Sigmoid colon (tissue), 7 donors: ENCODE measurements around the gene NPTX1. TPM values are rescaled to one million over a fixed set of nuclear protein-coding genes. Genes with fewer than 3 reads are reported as not detected.

Experiments used
- DNase-seq: peaks from one replicate; pipeline ENCODE4 v3.0.0-alpha.2; 2019
- H3K27ac ChIP-seq, 4 donors: fragments of 200-600 bp; sonication (generic); one replicate each; pipeline ENCODE4 v1.5.1; 2016 to 2019; ENCODE audit warnings: mild to moderate bottlenecking in 1 of 4
- H3K27me3 ChIP-seq, 3 donors: fragments of 200-600 bp; sonication (generic); one replicate each; pipeline ENCODE4 v1.5.1; 2019; ENCODE audit warnings: mild to moderate bottlenecking in 1 of 3
- H3K36me3 ChIP-seq, 4 donors: fragments of 200-600 bp; sonication (generic); one replicate each; pipeline ENCODE4 v1.5.1; 2016 to 2019
- H3K4me1 ChIP-seq, 4 donors: fragments of 200-600 bp; sonication (generic); one replicate each; pipeline ENCODE4 v1.5.1; 2017 to 2019
- H3K4me3 ChIP-seq, 4 donors: fragments of 200-600 bp; sonication (generic); one replicate each; pipeline ENCODE4 v1.5.1; 2017 to 2019; ENCODE audit warnings: mild to moderate bottlenecking in 2 of 4, moderate library complexity in 1 of 4
- H3K9me3 ChIP-seq, 4 donors: fragments of 200-600 bp in 3 of 4; sonication (generic) in 3 of 4; one replicate each; pipeline versions ENCODE4 v1.5.1 to v1.6.1; 2013 to 2019
- CTCF ChIP-seq, 4 experiments: fragments of 450-650 bp in 3 of 4; fragments of 200-600 bp in 1 of 4; IDR thresholded peaks; one replicate each; pipeline ENCODE4 v1.5.1; 2016 to 2019; ENCODE audit warnings: antibody characterized with exemption in 4 of 4, mild to moderate bottlenecking in 3 of 4, moderate library complexity in 2 of 4
- EP300 ChIP-seq, 4 donors: sonication (generic); formaldehyde crosslinking; IDR thresholded peaks; one replicate each; pipeline ENCODE4 v1.6.1; 2017; ENCODE audit warnings: antibody characterized with exemption in 4 of 4
- POLR2A ChIP-seq, 2 donors: fragments of 450-650 bp; IDR thresholded peaks; one replicate each; pipeline ENCODE4 v1.6.1; 2016; ENCODE audit warnings: antibody characterized with exemption in 2 of 2, mild to moderate bottlenecking in 2 of 2, moderate library complexity in 2 of 2
- POLR2AphosphoS5 ChIP-seq, 4 donors: sonication (generic); formaldehyde crosslinking; IDR thresholded peaks; one replicate each; pipeline ENCODE4 v1.6.1; 2017; ENCODE audit warnings: antibody characterized with exemption in 4 of 4
- WGBS, 2 donors: extraction: QIAGEN DNeasy Blood & Tissue Kit; methylation state at CpG; one replicate each; pipeline ENCODE4 v1.1.7; 2013; 5-methylcytosine and 5-hydroxymethylcytosine counted together
- intact Hi-C: fragments of 100-400 bp; cut with DNase I; formaldehyde crosslinking; loops from one replicate; pipeline ENCODE4 v1.15.1; 2023
- polyA plus RNA-seq, 3 donors: library from polyadenylated mRNA; stranded (reverse); fragments of 200-250 nt; gene quantifications; one replicate each; pipeline ENCODE4 v1.2.3, GENCODE V29; 2013
- total RNA-seq, 4 donors: library from RNA; depleted of rRNA; stranded (reverse); fragments of >200 nt; gene quantifications; one replicate each; pipeline ENCODE4 v1.1.0, GENCODE V29; 2016
- donor health status: healthy with polysubstance abuse.
- donor health status: Bipolar disorder and iron deficiency.
- donor health status: healthy.

The NPTX1 gene
- total and polyA plus RNA-seq, 7 donors, result 0.60 to 67.3 (median 36.9) TPM

GRCh38 chr17:80482555-80483308 lies 6.3 kb upstream of the NPTX1 start:
- H3K27me3 ChIP-seq, result peaks cover 14 to 68% (median 57%) of the 10 kb centered on the region in 3 donors
- H3K36me3 ChIP-seq, result no peaks in the 10 kb centered on the region
- H3K9me3 ChIP-seq, result peaks cover 0 to 6% (median 0%) of the 10 kb centered on the region in 4 donors
- peaks cover 0 to 12% (median 11%) of the 10 kb centered on the region in 4 donors for H3K4me1 ChIP-seq
- no peak for DNase-seq
- H3K4me3 ChIP-seq, result no peak overlapping the region
- TF ChIP-seq EP300 (IDR thresholded peaks at IDR 0.05), result no peak
- no peak overlapping the region for H3K27ac ChIP-seq
- 54 to 61% methylated on average over 16 of the region's 16 CpGs for WGBS, 2 donors
- intact Hi-C loops, result no loop called here

- Histone ChIP-seq H3K4me3 (no peak overlapping the region), H3K9me3 (peaks cover 0 to 1% (median 0%) of the 10 kb centered on the region in 4 donors), H3K27ac (no peak overlapping the region), H3K36me3 (no peaks in the 10 kb centered on the region), H3K27me3 (peaks cover 22 to 68% (median 57%) of the 10 kb centered on the region in 3 donors), H3K4me1 (peaks cover 5 to 19% (median 19%) of the 10 kb centered on the region in 4 donors)
- no peak for DNase-seq
- TF ChIP-seq POLR2AphosphoS5 (IDR thresholded peaks at IDR 0.05) (no peak), EP300 (IDR thresholded peaks at IDR 0.05) (no peak), POLR2A (IDR thresholded peaks at IDR 0.05) (no peak), CTCF (IDR thresholded peaks at IDR 0.05) (no peak)
- intact Hi-C loops, result no loop called here
- 78 to 88% methylated on average over 4 of the region's 4 CpGs for WGBS, 2 donors
These were observed 5.6 kb upstream of the NPTX1 start for GRCh38 chr17:80482058-80482318.

GRCh38 chr17:80481284-80482057 lies 5.1 kb upstream of the NPTX1 start:
- no peaks in the 10 kb centered on the region for H3K36me3 ChIP-seq
- 32 to 46% methylated on average over 21 of the region's 21 CpGs for WGBS, 2 donors
- H3K27me3 ChIP-seq, result peaks cover 25 to 68% (median 59%) of the 10 kb centered on the region in 3 donors
- no peaks in the 10 kb centered on the region for H3K9me3 ChIP-seq
- intact Hi-C loops, result no loop called here
- no peak overlapping the region for H3K4me3 ChIP-seq
- no peak overlapping the region for H3K27ac ChIP-seq
- H3K4me1 ChIP-seq, result peaks cover 6 to 25% (median 24%) of the 10 kb centered on the region in 4 donors
- TF ChIP-seq POLR2AphosphoS5 (IDR thresholded peaks at IDR 0.05) (no peak), POLR2A (IDR thresholded peaks at IDR 0.05) (no peak), CTCF (IDR thresholded peaks at IDR 0.05) (no peak), EP300 (IDR thresholded peaks at IDR 0.05) (no peak)
- DNase-seq, result no peak

- Histone ChIP-seq H3K4me3 (no peak overlapping the region), H3K4me1 (peaks cover 6 to 35% (median 34%) of the 10 kb centered on the region in 4 donors), H3K27me3 (peaks cover 25 to 76% (median 66%) of the 10 kb centered on the region in 3 donors), H3K36me3 (no peaks in the 10 kb centered on the region), H3K9me3 (no peaks in the 10 kb centered on the region), H3K27ac (no peak overlapping the region)
- TF ChIP-seq POLR2A (IDR thresholded peaks at IDR 0.05) (no peak), POLR2AphosphoS5 (IDR thresholded peaks at IDR 0.05) (no peak), CTCF (IDR thresholded peaks at IDR 0.05) (no peak), EP300 (IDR thresholded peaks at IDR 0.05) (no peak)
- DNase-seq, result no peak
- WGBS, 2 donors, result 87% methylated on average over 7 of the region's 7 CpGs
- intact Hi-C loops, result no loop called here
These were observed 3.8 kb upstream of the NPTX1 start for GRCh38 chr17:80480248-80480647.

GRCh38 chr17:80479246-80479566 lies 2.8 kb upstream of the NPTX1 start:
- intact Hi-C loops, result loop anchor here (2.0 to 10.0 kb wide), 3 partner anchors 52 to 383 kb away; no protein-coding TSS in a partner anchor
- DNase-seq, result no peak
- Histone ChIP-seq H3K27me3 (peaks cover 25 to 80% (median 70%) of the 10 kb centered on the region in 3 donors), H3K36me3 (no peaks in the 10 kb centered on the region), H3K4me3 (no peak overlapping the region), H3K4me1 (peaks cover 6 to 46% (median 44%) of the 10 kb centered on the region in 4 donors), H3K27ac (no peak overlapping the region), H3K9me3 (no peaks in the 10 kb centered on the region)
- WGBS, 2 donors, result 50 to 52% methylated on average over 9 of the region's 9 CpGs
- TF ChIP-seq EP300 (IDR thresholded peaks at IDR 0.05), result no peak
- no peak for TF ChIP-seq POLR2A (IDR thresholded peaks at IDR 0.05)
- TF ChIP-seq CTCF (IDR thresholded peaks at IDR 0.05), result no peak
- no peak for TF ChIP-seq POLR2AphosphoS5 (IDR thresholded peaks at IDR 0.05)
